H9 (cell line): ENCODE measurements around the gene MGMT. TPM values are rescaled to one million over a fixed set of nuclear protein-coding genes. Genes with fewer than 3 reads are reported as not detected.

Experiments used
- DNase-seq: peaks from one replicate; pipeline ENCODE4 v3.0.0-alpha.2; 2017
- H2AFZ ChIP-seq: one replicate; pipeline ENCODE4 v1.6.1; 2013; ENCODE audit warnings: mild to moderate bottlenecking, low read length, control low read depth, moderate library complexity
- H2AK5ac ChIP-seq: 2 replicates; pipeline ENCODE4 v1.6.1; 2013; ENCODE audit warnings: low read length, control low read depth, mixed read lengths; ENCODE audit not compliant: insufficient read length
- H2BK120ac ChIP-seq: one replicate; pipeline ENCODE4 v1.6.1; 2013; ENCODE audit warnings: low read depth, mild to moderate bottlenecking, low read length, control low read depth, inconsistent platforms; ENCODE audit not compliant: poor library complexity, severe bottlenecking
- H2BK12ac ChIP-seq: 2 replicates; pipeline ENCODE4 v1.6.1; 2013; ENCODE audit warnings: low read length, control low read depth, mixed read lengths, low read depth; ENCODE audit not compliant: insufficient read length
- H2BK15ac ChIP-seq: 2 replicates; pipeline ENCODE4 v1.6.1; 2013; ENCODE audit warnings: low read depth, low read length, control low read depth
- H2BK20ac ChIP-seq: one replicate; pipeline ENCODE4 v1.6.1; 2013; ENCODE audit warnings: low read depth, mild to moderate bottlenecking, low read length, control low read depth, inconsistent platforms; ENCODE audit not compliant: poor library complexity, severe bottlenecking
- H2BK5ac ChIP-seq: 2 replicates; pipeline ENCODE4 v1.6.1; 2013; ENCODE audit warnings: low read length, control low read depth, mixed read lengths; ENCODE audit not compliant: insufficient read length
- H3K14ac ChIP-seq: 2 replicates; pipeline ENCODE4 v1.6.1; 2013; ENCODE audit warnings: low read length, control low read depth; ENCODE audit not compliant: insufficient read depth
- H3K18ac ChIP-seq: 2 replicates; pipeline ENCODE4 v1.6.1; 2013; ENCODE audit warnings: low read depth, mild to moderate bottlenecking, mixed read lengths, low read length, control low read depth; ENCODE audit not compliant: insufficient read length
- H3K23ac ChIP-seq: 2 replicates; pipeline ENCODE4 v1.6.1; 2013; ENCODE audit warnings: low read length, control low read depth, mixed read lengths, low read depth; ENCODE audit not compliant: insufficient read length
- H3K23me2 ChIP-seq: 2 replicates; pipeline ENCODE4 v1.6.1; 2013; ENCODE audit warnings: low read depth, mild to moderate bottlenecking, mixed read lengths, low read length, control low read depth; ENCODE audit not compliant: insufficient read length, poor library complexity, severe bottlenecking
- H3K27ac ChIP-seq: 2 replicates; pipeline ENCODE4 v1.5.1; 2013; ENCODE audit warnings: low read length, control low read depth, mixed read lengths, low read depth; ENCODE audit not compliant: insufficient read length
- H3K27me3 ChIP-seq: 2 replicates; pipeline ENCODE4 v1.6.1; 2013; ENCODE audit warnings: low read length, control low read depth, inconsistent platforms; ENCODE audit not compliant: insufficient read depth
- H3K4ac ChIP-seq: 2 replicates; pipeline ENCODE4 v1.6.1; 2013; ENCODE audit warnings: low read depth, mild to moderate bottlenecking, control low read depth, inconsistent platforms, low read length, moderate library complexity
- H3K4me1 ChIP-seq: 2 replicates; pipeline ENCODE4 v1.6.1; 2013; ENCODE audit warnings: low read length, control low read depth, inconsistent platforms; ENCODE audit not compliant: insufficient read depth
- H3K4me2 ChIP-seq: 2 replicates; pipeline ENCODE4 v1.6.1; 2013; ENCODE audit warnings: low read length, control low read depth, mixed read lengths; ENCODE audit not compliant: insufficient read length, insufficient read depth
- H3K56ac ChIP-seq: 2 replicates; pipeline ENCODE4 v1.6.1; 2013; ENCODE audit warnings: low read depth, mild to moderate bottlenecking, mixed read lengths, low read length, control low read depth; ENCODE audit not compliant: insufficient read length
- H3K79me1 ChIP-seq: 2 replicates; pipeline ENCODE4 v1.6.1; 2013; ENCODE audit warnings: low read depth, mild to moderate bottlenecking, moderate library complexity, low read length, control low read depth, inconsistent platforms; ENCODE audit not compliant: insufficient read depth, poor library complexity, severe bottlenecking
- H3K79me2 ChIP-seq: 2 replicates; pipeline ENCODE4 v1.6.1; 2013; ENCODE audit warnings: low read length, control low read depth, inconsistent platforms; ENCODE audit not compliant: insufficient read depth
- H3K9ac ChIP-seq: 2 replicates; pipeline ENCODE4 v1.6.1; 2013; ENCODE audit warnings: low read length, control low read depth, mixed read lengths; ENCODE audit not compliant: insufficient read length; ENCODE audit errors: extremely low read depth
- H3K9me3 ChIP-seq: one replicate; pipeline ENCODE4 v1.6.1; 2013; ENCODE audit warnings: low read depth, low read length, inconsistent platforms; ENCODE audit not compliant: control insufficient read depth
- H3T11ph ChIP-seq: one replicate; pipeline ENCODE4 v1.6.1; 2013; ENCODE audit warnings: mild to moderate bottlenecking, low read length, control low read depth, inconsistent platforms
- H4K20me1 ChIP-seq: one replicate; pipeline ENCODE4 v1.6.1; 2013; ENCODE audit not compliant: control insufficient read depth, insufficient read length, insufficient read depth
- H4K5ac ChIP-seq: 2 replicates; pipeline ENCODE4 v1.6.1; 2013; ENCODE audit warnings: low read depth, mild to moderate bottlenecking, mixed read lengths, low read length, control low read depth; ENCODE audit not compliant: insufficient read length
- H4K8ac ChIP-seq: replicated peaks from 2 replicates; pipeline ENCODE4 v1.6.1; 2013; ENCODE audit warnings: low read length, control low read depth, mixed read lengths, low read depth; ENCODE audit not compliant: insufficient read length
- H4K91ac ChIP-seq: 2 replicates; pipeline ENCODE4 v1.6.1; 2013; ENCODE audit warnings: low read depth, mild to moderate bottlenecking, moderate library complexity, mixed read lengths, low read length, control low read depth; ENCODE audit not compliant: insufficient read length
- H3K27ac Mint-ChIP-seq, 3 experiments: 2 replicates in 2 of 3; 3 replicates in 1 of 3; pipeline ENCODE4 v1.8.0; 2020 to 2021; ENCODE audit warnings: mixed read lengths in 3 of 3, mild to moderate bottlenecking in 1 of 3, moderate library complexity in 1 of 3
- H3K27me3 Mint-ChIP-seq: 2 replicates; pipeline ENCODE4 v1.8.0; 2021; ENCODE audit warnings: low read depth, mild to moderate bottlenecking, moderate library complexity, mixed read lengths
- H3K36me3 Mint-ChIP-seq, 3 experiments: 2 replicates in 2 of 3; 3 replicates in 1 of 3; pipeline ENCODE4 v1.8.0; 2020 to 2021; ENCODE audit warnings: low read depth in 3 of 3, mixed read lengths in 3 of 3; ENCODE audit not compliant: insufficient read depth in 1 of 3
- H3K4me1 Mint-ChIP-seq, 2 experiments: 2 replicates each; pipeline ENCODE4 v1.8.0; 2020; ENCODE audit warnings: mixed read lengths in 2 of 2
- H3K4me3 Mint-ChIP-seq, 2 experiments: 2 replicates in 1 of 2; 3 replicates in 1 of 2; pipeline ENCODE4 v1.8.0; 2020 to 2021; ENCODE audit warnings: mild to moderate bottlenecking in 2 of 2, mixed read lengths in 2 of 2, moderate library complexity in 1 of 2
- H3K9me3 Mint-ChIP-seq, 2 experiments: 2 replicates in 1 of 2; 3 replicates in 1 of 2; pipeline ENCODE4 v1.8.0; 2020; ENCODE audit warnings: mild to moderate bottlenecking in 2 of 2, mixed read lengths in 2 of 2, moderate library complexity in 1 of 2
- CTCF ChIP-seq: fragments of 200-600 bp; sonication (generic); conservative IDR thresholded peaks from 3 replicates; pipeline ENCODE4 v1.8.0; 2021; ENCODE audit warnings: antibody characterized with exemption, mild to moderate bottlenecking
- WGBS: extraction: QIAGEN DNeasy Blood & Tissue Kit; methylation state at CpG from one replicate; pipeline ENCODE4 v1.1.7; 2013; ENCODE audit warnings: missing lambda C conversion rate, low lambda C conversion rate, mixed read lengths; ENCODE audit not compliant: insufficient read length; ENCODE audit errors: extremely low coverage; 5-methylcytosine and 5-hydroxymethylcytosine counted together
- total RNA-seq: library from RNA; stranded (reverse); gene quantifications from 2 replicates; pipeline ENCODE4 v1.2.1, GENCODE V29; 2021

The MGMT gene
- total RNA-seq, 1 experiment from 2014 or later = 18.4 TPM

DNA sequence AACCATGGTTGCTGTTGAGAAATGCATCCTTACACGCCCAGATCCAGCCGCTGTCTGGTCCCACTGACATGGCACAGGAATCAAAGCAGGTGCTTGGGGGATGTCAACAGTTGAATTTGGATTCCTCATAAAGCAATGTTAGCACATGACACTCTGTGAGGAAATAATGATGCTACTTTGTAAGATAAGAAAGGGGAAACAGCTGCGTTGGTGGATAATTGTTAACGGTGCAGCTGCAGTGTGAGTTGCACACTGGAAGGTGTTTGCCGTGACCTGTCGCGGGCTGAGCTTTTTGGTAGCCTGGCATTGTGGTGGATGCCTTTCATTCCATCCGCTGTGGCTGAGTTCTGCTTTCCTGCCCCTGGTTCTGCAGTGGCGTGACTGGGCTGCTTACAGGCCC lies 113.9 kb downstream of the MGMT start:
- H3K4me1 ChIP-seq = no peaks in the 10 kb centered on the region
- no peak overlapping the region for H3K23ac ChIP-seq
- peaks cover 9 to 12% (median 10%) of the 10 kb centered on the region in 3 experiments; a peak in 6 of 7 replicates for H3K36me3 Mint-ChIP-seq
- no peak overlapping the region for H3K56ac ChIP-seq
- H3K23me2 ChIP-seq = peaks cover 4% of the 10 kb centered on the region
- peaks cover 10 to 15% of the 10 kb centered on the region in 2 experiments; a peak in 4 of 5 replicates for H3K9me3 Mint-ChIP-seq
- no peak overlapping the region for H4K8ac ChIP-seq
- WGBS = no CpG with 5 or more reads among the region's 9 CpGs
- no peak overlapping the region for H3K4me2 ChIP-seq
- no peak overlapping the region for H3K14ac ChIP-seq
- no peak overlapping the region for H2AK5ac ChIP-seq
- no peak overlapping the region for H3K18ac ChIP-seq
- H2AFZ ChIP-seq = no peak overlapping the region
- H4K20me1 ChIP-seq = no peaks in the 10 kb centered on the region
- H3K4me1 Mint-ChIP-seq = peaks cover 37% of the 10 kb centered on the region in 2 experiments
- H3K79me1 ChIP-seq = no peaks in the 10 kb centered on the region
- no peak overlapping the region for H2BK15ac ChIP-seq
- H3K27ac ChIP-seq = no peak overlapping the region
- TF ChIP-seq CTCF = no peak
- no peak overlapping the region for H4K91ac ChIP-seq
- H3K27me3 Mint-ChIP-seq = no peaks in the 10 kb centered on the region
- H3K9me3 ChIP-seq = no peaks in the 10 kb centered on the region
- no peak for DNase-seq
- H3K9ac ChIP-seq = no peak overlapping the region
- no peak overlapping the region for H2BK5ac ChIP-seq
- no peak overlapping the region for H2BK120ac ChIP-seq
- no peak overlapping the region for H2BK20ac ChIP-seq
- H3K27me3 ChIP-seq = no peaks in the 10 kb centered on the region
- H3K79me2 ChIP-seq = no peaks in the 10 kb centered on the region
- H4K5ac ChIP-seq = no peak overlapping the region
- no peak overlapping the region for H3K27ac Mint-ChIP-seq
- H2BK12ac ChIP-seq = no peak overlapping the region
- H3K4me3 Mint-ChIP-seq = no peak overlapping the region
- no peak overlapping the region for H3K4ac ChIP-seq
- H3T11ph ChIP-seq = no peak overlapping the region
